Measurements from ENCODE around the gene FKBP7.

DNA sequence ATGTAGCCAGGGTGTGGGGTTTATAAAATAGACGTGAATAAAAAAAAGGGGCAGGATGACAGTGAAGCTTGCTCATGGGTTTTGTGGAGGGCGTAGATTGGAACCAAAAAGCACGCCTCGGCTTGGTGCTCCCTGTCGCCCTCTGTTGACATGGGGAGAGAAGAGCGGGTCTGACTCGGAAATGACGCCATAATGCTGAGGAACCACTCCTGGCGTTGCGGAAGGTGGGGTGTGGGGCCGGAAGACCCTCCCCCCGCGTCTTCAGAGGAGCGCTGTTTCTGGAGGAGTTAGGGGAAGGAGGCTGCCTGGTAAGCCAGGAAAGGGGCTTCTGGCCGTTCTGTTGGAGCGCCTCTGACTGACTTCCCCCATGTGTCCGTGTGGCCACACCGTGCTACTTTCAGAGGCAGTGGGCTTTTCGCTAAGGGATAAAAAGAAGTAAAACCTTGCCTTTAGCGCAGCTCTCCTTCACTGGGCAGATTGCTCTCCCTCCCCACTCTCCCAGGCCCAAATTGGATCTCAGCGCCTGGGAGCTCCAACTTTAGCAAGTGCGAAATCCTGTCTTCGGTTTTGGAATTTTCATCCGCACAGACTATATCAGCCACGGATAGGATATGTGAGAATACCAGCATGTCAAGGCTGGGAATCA lies 44.7 kb upstream of the FKBP7 start:
- no peak for TF ChIP-seq EZH2 (IDR thresholded peaks at IDR 0.05; ENCODE audit: low read length)
- TF ChIP-seq, protein P1, sequence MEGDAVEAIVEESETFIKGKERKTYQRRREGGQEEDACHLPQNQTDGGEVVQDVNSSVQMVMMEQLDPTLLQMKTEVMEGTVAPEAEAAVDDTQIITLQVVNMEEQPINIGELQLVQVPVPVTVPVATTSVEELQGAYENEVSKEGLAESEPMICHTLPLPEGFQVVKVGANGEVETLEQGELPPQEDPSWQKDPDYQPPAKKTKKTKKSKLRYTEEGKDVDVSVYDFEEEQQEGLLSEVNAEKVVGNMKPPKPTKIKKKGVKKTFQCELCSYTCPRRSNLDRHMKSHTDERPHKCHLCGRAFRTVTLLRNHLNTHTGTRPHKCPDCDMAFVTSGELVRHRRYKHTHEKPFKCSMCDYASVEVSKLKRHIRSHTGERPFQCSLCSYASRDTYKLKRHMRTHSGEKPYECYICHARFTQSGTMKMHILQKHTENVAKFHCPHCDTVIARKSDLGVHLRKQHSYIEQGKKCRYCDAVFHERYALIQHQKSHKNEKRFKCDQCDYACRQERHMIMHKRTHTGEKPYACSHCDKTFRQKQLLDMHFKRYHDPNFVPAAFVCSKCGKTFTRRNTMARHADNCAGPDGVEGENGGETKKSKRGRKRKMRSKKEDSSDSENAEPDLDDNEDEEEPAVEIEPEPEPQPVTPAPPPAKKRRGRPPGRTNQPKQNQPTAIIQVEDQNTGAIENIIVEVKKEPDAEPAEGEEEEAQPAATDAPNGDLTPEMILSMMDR (optimal IDR thresholded peaks at IDR 0.05 in 1 of 3, IDR thresholded peaks at IDR 0.05 in 1 of 3, conservative IDR thresholded peaks at IDR 0.05 in 1 of 3; ENCODE audit: extremely low read depth in 1 of 3, insufficient read depth in 2 of 3, low read length in 3 of 3), result peak; percentile 86 to 94 (median 89)
